CD4-positive, CD25-positive, alpha-beta regulatory T cell (primary cell): ENCODE measurements around the gene ATRAID. TPM values are rescaled to one million over a fixed set of nuclear protein-coding genes. Genes with fewer than 3 reads are reported as not detected.
A peak's percentile ranks its signal among the peaks of the same experiment; 100 is the strongest.

Experiments used
- ATAC-seq, 2 donors: fragments of 150-1000 bp; cut with Tn5 transposase; one replicate each; pipeline ENCODE4 v1.10.0; 2021; ENCODE audit warnings: low read depth in 2 of 2, moderate number of reproducible peaks in 2 of 2, moderate library complexity in 1 of 2
- DNase-seq, 3 donors: peaks; one replicate each; pipeline versions ENCODE4 v3.0.0 to v3.0.0-alpha.2; 2012 to 2022; ENCODE audit warnings: mixed read lengths in 1 of 3
- H3K27ac ChIP-seq: one replicate; pipeline ENCODE4 v1.7.0; 2013; ENCODE audit warnings: mild to moderate bottlenecking, low read length; ENCODE audit not compliant: insufficient read depth, poor library complexity, severe bottlenecking
- H3K27me3 ChIP-seq: one replicate; pipeline ENCODE4 v1.7.0; 2013; ENCODE audit warnings: low read length; ENCODE audit not compliant: control insufficient read depth, insufficient read depth
- H3K36me3 ChIP-seq: one replicate; pipeline ENCODE4 v1.7.0; 2013; ENCODE audit warnings: mild to moderate bottlenecking, low read length, moderate library complexity; ENCODE audit not compliant: control insufficient read depth, insufficient read depth
- H3K4me1 ChIP-seq: 2 replicates; pipeline ENCODE4 v1.7.0; 2013; ENCODE audit warnings: mild to moderate bottlenecking, low read length; ENCODE audit not compliant: insufficient read depth, control insufficient read depth, poor library complexity, severe bottlenecking
- H3K4me3 ChIP-seq: one replicate; pipeline ENCODE4 v1.7.0; 2013; ENCODE audit warnings: low read depth, mild to moderate bottlenecking, low read length, moderate library complexity
- H3K9me3 ChIP-seq, 2 experiments: 1 replicate in 1 of 2; 2 replicates in 1 of 2; pipeline ENCODE4 v1.7.0; 2013; ENCODE audit warnings: low read length in 2 of 2, mild to moderate bottlenecking in 1 of 2, moderate library complexity in 1 of 2; ENCODE audit not compliant: control insufficient read depth in 2 of 2
- H3K27ac Mint-ChIP-seq, 3 donors: one replicate each; pipeline ENCODE4 v1.8.0; 2020 to 2022; ENCODE audit warnings: mild to moderate bottlenecking in 3 of 3, mixed read lengths in 3 of 3, moderate library complexity in 2 of 3
- H3K27me3 Mint-ChIP-seq: one replicate; pipeline ENCODE4 v1.8.0; 2022; ENCODE audit warnings: mild to moderate bottlenecking, mixed read lengths
- H3K36me3 Mint-ChIP-seq: one replicate; pipeline ENCODE4 v1.8.0; 2020; ENCODE audit warnings: mixed read lengths
- H3K4me1 Mint-ChIP-seq, 4 donors: one replicate each; pipeline ENCODE4 v1.8.0; 2020 to 2022; ENCODE audit warnings: mixed read lengths in 4 of 4, mild to moderate bottlenecking in 1 of 4
- H3K4me3 Mint-ChIP-seq, 4 donors: one replicate each; pipeline ENCODE4 v1.8.0; 2020 to 2022; ENCODE audit warnings: mild to moderate bottlenecking in 4 of 4, mixed read lengths in 4 of 4, moderate library complexity in 3 of 4
- H3K9me3 Mint-ChIP-seq, 7 donors: one replicate each; pipeline ENCODE4 v1.8.0; 2020 to 2022; ENCODE audit warnings: mixed read lengths in 7 of 7, mild to moderate bottlenecking in 3 of 7, moderate library complexity in 2 of 7
- polyA plus RNA-seq, 4 donors: library from polyadenylated mRNA; unstranded; fragments of 300-500 nt; fragmentation: Illumina TruSeq; gene quantifications; one replicate each; pipeline ENCODE4 v1.2.3, GENCODE V29; 2021
- total RNA-seq: library from RNA; stranded (reverse); gene quantifications from one replicate; pipeline ENCODE4 v1.2.3, GENCODE V29; 2022

The ATRAID gene
- total RNA-seq (77.3 TPM), polyA plus RNA-seq (100 to 1,000 TPM; 338 to 375 (median 359) TPM)

- peak within 1 kb of the TSS; percentile 91 to 100 (median 99) for H3K4me3 Mint-ChIP-seq
- H3K4me3 ChIP-seq, result peak within 1 kb of the TSS; percentile 91
- peaks cover 4% of the 10 kb centered on the region for H3K27me3 Mint-ChIP-seq
- peaks cover 6 to 49% (median 30%) of the 10 kb centered on the region in 4 donors for H3K4me1 Mint-ChIP-seq
- H3K36me3 ChIP-seq, result peaks cover 33% of the 10 kb centered on the region
- H3K9me3 ChIP-seq, result no peaks in the 10 kb centered on the region
- H3K27me3 ChIP-seq, result no peaks in the 10 kb centered on the region
- H3K36me3 Mint-ChIP-seq, result peaks cover 10% of the 10 kb centered on the region
- peak within 1 kb of the TSS; percentile 99 for H3K27ac ChIP-seq
- peaks cover 21% of the 10 kb centered on the region for H3K4me1 ChIP-seq
- H3K27ac Mint-ChIP-seq, result peak within 1 kb of the TSS; percentile 100
- ATAC-seq (peak; percentile 90 to 92), DNase-seq (peak; percentile 85 to 94 (median 93))
- peaks cover 0 to 1% (median 0%) of the 10 kb centered on the region in 7 donors for H3K9me3 Mint-ChIP-seq
These were observed at the start of gene ATRAID, which contains the start of gene SLC5A6 for GRCh38 chr2:27211943-27212625. ATRAID (plus strand) TSS chr2:27212041; CDS start chr2:27212369, 328 bp downstream. SLC5A6 (minus strand) TSS chr2:27212268; CDS start chr2:27207650, 4,618 bp downstream.

- Mint-ChIP-seq H3K4me3 (no peak overlapping the region), H3K9me3 (peaks cover 0 to 2% (median 0%) of the 10 kb centered on the region in 7 donors), H3K27ac (peak overlapping the region in 1 of 3 donors; percentile 20), H3K36me3 (no peaks in the 10 kb centered on the region), H3K27me3 (peaks cover 18% of the 10 kb centered on the region), H3K4me1 (peaks cover 0 to 3% (median under 1%) of the 10 kb centered on the region in 4 donors)
- H3K27me3 ChIP-seq, result no peaks in the 10 kb centered on the region
- no peaks in the 10 kb centered on the region for H3K9me3 ChIP-seq
- H3K27ac ChIP-seq, result no peak overlapping the region
- H3K4me1 ChIP-seq, result no peaks in the 10 kb centered on the region
- H3K4me3 ChIP-seq, result no peak overlapping the region
- no peaks in the 10 kb centered on the region for H3K36me3 ChIP-seq
- ATAC-seq (no peak), DNase-seq (no peak)
These were observed 49.4 kb upstream of the ATRAID start for GRCh38 chr2:27162151-27163121.

GRCh38 chr2:27164960-27165763 lies 46.7 kb upstream of the ATRAID start:
- Mint-ChIP-seq H3K36me3 (no peaks in the 10 kb centered on the region), H3K27me3 (peaks cover 28% of the 10 kb centered on the region), H3K27ac (no peak overlapping the region), H3K4me1 (peaks cover 0 to 2% (median under 1%) of the 10 kb centered on the region in 4 donors), H3K4me3 (no peak overlapping the region), H3K9me3 (peaks cover 0 to 1% (median 0%) of the 10 kb centered on the region in 7 donors)
- Histone ChIP-seq H3K27me3 (no peaks in the 10 kb centered on the region), H3K4me1 (peaks cover 3% of the 10 kb centered on the region), H3K27ac (no peak overlapping the region), H3K4me3 (no peak overlapping the region), H3K9me3 (no peaks in the 10 kb centered on the region), H3K36me3 (no peaks in the 10 kb centered on the region)
- no peak for ATAC-seq
- no peak for DNase-seq

GRCh38 chr2:27170581-27171337 lies 41.1 kb upstream of the ATRAID start:
- Mint-ChIP-seq H3K9me3 (peaks cover 0 to 1% (median 0%) of the 10 kb centered on the region in 7 donors), H3K27me3 (peaks cover 26% of the 10 kb centered on the region), H3K4me3 (no peak overlapping the region), H3K4me1 (peaks cover 0 to 2% (median 1%) of the 10 kb centered on the region in 4 donors), H3K27ac (peak overlapping the region in 1 of 3 donors; percentile 15), H3K36me3 (no peaks in the 10 kb centered on the region)
- Histone ChIP-seq H3K9me3 (no peaks in the 10 kb centered on the region), H3K4me1 (peaks cover 4% of the 10 kb centered on the region), H3K27me3 (peaks cover 11% of the 10 kb centered on the region), H3K4me3 (no peak overlapping the region), H3K27ac (no peak overlapping the region), H3K36me3 (no peaks in the 10 kb centered on the region)
- DNase-seq (no peak), ATAC-seq (no peak)

GRCh38 chr2:27171351-27171848 lies 40.4 kb upstream of the ATRAID start:
- ATAC-seq, result no peak
- H3K9me3 ChIP-seq, result no peaks in the 10 kb centered on the region
- H3K4me3 Mint-ChIP-seq, result no peak overlapping the region
- H3K4me1 Mint-ChIP-seq, result peaks cover 0 to 2% (median 1%) of the 10 kb centered on the region in 4 donors
- H3K27ac Mint-ChIP-seq, result no peak overlapping the region
- DNase-seq, result no peak
- no peak overlapping the region for H3K4me3 ChIP-seq
- H3K27me3 Mint-ChIP-seq, result peaks cover 26% of the 10 kb centered on the region
- no peaks in the 10 kb centered on the region for H3K36me3 Mint-ChIP-seq
- peaks cover 11% of the 10 kb centered on the region for H3K27me3 ChIP-seq
- no peaks in the 10 kb centered on the region for H3K36me3 ChIP-seq
- H3K4me1 ChIP-seq, result peaks cover 4% of the 10 kb centered on the region
- no peak overlapping the region for H3K27ac ChIP-seq
- H3K9me3 Mint-ChIP-seq, result peaks cover 0 to 1% (median 0%) of the 10 kb centered on the region in 7 donors

GRCh38 chr2:27174638-27175037 lies 37.2 kb upstream of the ATRAID start:
- Mint-ChIP-seq H3K27ac (no peak overlapping the region), H3K4me3 (no peak overlapping the region)
- no peak overlapping the region for H3K4me3 ChIP-seq

More at GRCh38 chr2:27174638-27175037, 37.2 kb upstream of the ATRAID start:
- no peak for ATAC-seq
- no peak overlapping the region for H3K27ac ChIP-seq
- Mint-ChIP-seq H3K36me3 (no peaks in the 10 kb centered on the region), H3K9me3 (no peaks in the 10 kb centered on the region), H3K27me3 (peaks cover 29% of the 10 kb centered on the region), H3K4me1 (peaks cover 0 to 2% (median 1%) of the 10 kb centered on the region in 4 donors)
- H3K4me1 ChIP-seq, result peaks cover 4% of the 10 kb centered on the region
- H3K27me3 ChIP-seq, result peaks cover 23% of the 10 kb centered on the region
- no peak for DNase-seq
- H3K36me3 ChIP-seq, result no peaks in the 10 kb centered on the region
- no peaks in the 10 kb centered on the region for H3K9me3 ChIP-seq
